SK-N-SH (cell line): ENCODE measurements around the gene SETD5. TPM values are rescaled to one million over a fixed set of nuclear protein-coding genes. Genes with fewer than 3 reads are reported as not detected.

Experiments
- CTCF ChIA-PET: fragments of 300-600, 350-600 bp; formaldehyde crosslinking; extraction: SDS; loops from one replicate; lab custom pipeline; 2021; lab: Yijun Ruan, JAX
- POLR2A ChIA-PET: fragments of 350-600 bp; sonication (Branson Sonifier 250); formaldehyde crosslinking; extraction: SDS; loops from one replicate; lab custom pipeline; 2020; ENCODE audit warnings: antibody characterized with exemption, inconsistent platforms; lab: Yijun Ruan, JAX
- DNase-seq: peaks from one replicate; pipeline ENCODE4 v3.0.0; 2012
- H2AFZ ChIP-seq: fragments of 200-600 bp; sonication (generic); 2 replicates; pipeline ENCODE4 v1.8.1; 2016; ENCODE audit warnings: antibody characterized with exemption, mild to moderate bottlenecking, low read depth
- H3F3A ChIP-seq: fragments of 200-600 bp; sonication (generic); replicated peaks from 2 replicates; pipeline ENCODE3; 2016; ENCODE audit warnings: antibody characterized with exemption, mild to moderate bottlenecking; ENCODE audit not compliant: insufficient read depth
- H3K27ac ChIP-seq, 2 experiments: fragments of 200-500 bp in 1 of 2; fragments of 200-600 bp in 1 of 2; sonication (Bioruptor generic) in 1 of 2; sonication (generic), shearing (Covaris generic) in 1 of 2; 2 replicates each; pipeline versions ENCODE4 v1.5.1 to v1.6.1; 2014 to 2016; ENCODE audit warnings: low read depth in 2 of 2, inconsistent platforms in 1 of 2, low read length in 1 of 2, mild to moderate bottlenecking in 1 of 2, mixed read lengths in 1 of 2
- H3K27me3 ChIP-seq: fragments of 200-600 bp; sonication (generic), shearing (Covaris generic); 2 replicates; pipeline ENCODE4 v1.6.1; 2016; ENCODE audit warnings: mixed run types; ENCODE audit not compliant: insufficient read depth
- H3K36me3 ChIP-seq, 2 experiments: fragments of 200-500 bp in 1 of 2; fragments of 200-600 bp in 1 of 2; sonication (Bioruptor generic) in 1 of 2; sonication (generic) in 1 of 2; replicated peaks in 1 of 2; 2 replicates each; pipeline versions ENCODE3 to v1.5.1; 2014 to 2016; ENCODE audit warnings: low read length in 1 of 2, mild to moderate bottlenecking in 1 of 2; ENCODE audit not compliant: insufficient read depth in 2 of 2, control insufficient read depth in 1 of 2
- H3K4me1 ChIP-seq, 2 experiments: fragments of 200-500 bp in 1 of 2; fragments of 200-600 bp in 1 of 2; sonication (Bioruptor generic) in 1 of 2; sonication (generic), shearing (Covaris generic) in 1 of 2; 2 replicates each; pipeline versions ENCODE4 v1.5.1 to v1.6.1; 2014 to 2016; ENCODE audit warnings: low read depth in 1 of 2, low read length in 1 of 2, mixed run types in 1 of 2; ENCODE audit not compliant: insufficient read depth in 2 of 2, control insufficient read depth in 1 of 2
- H3K4me2 ChIP-seq: fragments of 200-600 bp; sonication (generic), shearing (Covaris generic); 2 replicates; pipeline ENCODE4 v1.6.1; 2017; ENCODE audit warnings: mixed run types
- H3K4me3 ChIP-seq, 2 experiments: fragments of 200-500 bp in 1 of 2; fragments of 200-600 bp in 1 of 2; sonication (Bioruptor generic) in 1 of 2; sonication (generic), shearing (Covaris generic) in 1 of 2; 2 replicates each; pipeline versions ENCODE4 v1.5.1 to v1.8.1; 2014 to 2016; ENCODE audit warnings: low read depth in 2 of 2, inconsistent platforms in 1 of 2, low read length in 1 of 2, mild to moderate bottlenecking in 1 of 2, mixed read lengths in 1 of 2, moderate library complexity in 1 of 2
- H3K79me2 ChIP-seq: fragments of 200-600 bp; sonication (generic); 2 replicates; pipeline ENCODE4 v1.8.1; 2017; ENCODE audit warnings: mild to moderate bottlenecking; ENCODE audit not compliant: insufficient read depth
- H3K9ac ChIP-seq: fragments of 200-600 bp; sonication (generic); 2 replicates; pipeline ENCODE4 v1.6.1; 2017; ENCODE audit warnings: mixed run types
- H3K9me2 ChIP-seq: fragments of 200-600 bp; sonication (generic); 2 replicates; pipeline ENCODE4 v1.6.1; 2017; ENCODE audit warnings: mixed run types
- H3K9me3 ChIP-seq: fragments of 200-600 bp; sonication (generic); 2 replicates; pipeline ENCODE4 v1.6.1; 2017; ENCODE audit warnings: mixed run types, mild to moderate bottlenecking, moderate library complexity
- H4K20me1 ChIP-seq: fragments of 200-600 bp; sonication (generic); 2 replicates; pipeline ENCODE4 v1.6.1; 2017; ENCODE audit warnings: mild to moderate bottlenecking, mixed run types; ENCODE audit not compliant: insufficient read depth
- CHD2 ChIP-seq: fragments of 150-350 bp; IDR thresholded peaks from 2 replicates; pipeline ENCODE4 v1.6.1; 2018; ENCODE audit warnings: low read length; ENCODE audit not compliant: partially characterized antibody
- ELF1 ChIP-seq: IDR thresholded peaks from 2 replicates; pipeline ENCODE4 v1.4.0; 2012
- FOSL2 ChIP-seq: IDR thresholded peaks from 2 replicates; pipeline ENCODE4 v1.4.0; 2012; ENCODE audit warnings: low read depth, mild to moderate bottlenecking, moderate library complexity, borderline replicate concordance
- FOXM1 ChIP-seq: IDR thresholded peaks from 2 replicates; pipeline ENCODE4 v1.4.0; 2012; ENCODE audit warnings: low read depth, mild to moderate bottlenecking
- JUND ChIP-seq: IDR thresholded peaks from 2 replicates; pipeline ENCODE4 v1.4.0; 2012
- MEF2A ChIP-seq: IDR thresholded peaks from 2 replicates; pipeline ENCODE4 v1.4.0; 2012; ENCODE audit warnings: low read depth, borderline replicate concordance
- MXI1 ChIP-seq: IDR thresholded peaks from 2 replicates; pipeline ENCODE4 v1.6.1; 2012; ENCODE audit warnings: mild to moderate bottlenecking, low read depth, low read length, improper control_type of control experiment
- NFIC ChIP-seq: IDR thresholded peaks from 2 replicates; pipeline ENCODE4 v1.4.0; 2012; ENCODE audit warnings: borderline replicate concordance
- NRF1 ChIP-seq: IDR thresholded peaks from 2 replicates; pipeline ENCODE4 v1.6.1; 2012; ENCODE audit warnings: low read depth, mild to moderate bottlenecking, low read length
- POLR2AphosphoS5 ChIP-seq: IDR thresholded peaks from 2 replicates; pipeline ENCODE4 v1.6.1; 2012; ENCODE audit warnings: low read depth, low read length
- RAD21 ChIP-seq: IDR thresholded peaks from 2 replicates; pipeline ENCODE4 v1.6.1; 2012; ENCODE audit warnings: mild to moderate bottlenecking, low read length
- RCOR1 ChIP-seq: fragments of 150-350 bp; IDR thresholded peaks from 2 replicates; pipeline ENCODE4 v1.6.1; 2017; ENCODE audit warnings: antibody characterized with exemption, low read length
- RXRA ChIP-seq: IDR thresholded peaks from 2 replicates; pipeline ENCODE4 v1.4.0; 2012; ENCODE audit warnings: low read depth, mild to moderate bottlenecking, borderline replicate concordance
- SIN3A ChIP-seq: IDR thresholded peaks from 2 replicates; pipeline ENCODE4 v1.6.1; 2012; ENCODE audit warnings: low read depth, mild to moderate bottlenecking, low read length, moderate library complexity, borderline replicate concordance
- SMC3 ChIP-seq: IDR thresholded peaks from 2 replicates; pipeline ENCODE4 v1.6.1; 2012; ENCODE audit warnings: low read depth, low read length, improper control_type of control experiment
- TCF12 ChIP-seq: IDR thresholded peaks from 2 replicates; pipeline ENCODE4 v1.4.0; 2012
- TEAD4 ChIP-seq: IDR thresholded peaks from 2 replicates; pipeline ENCODE4 v1.4.0; 2012; ENCODE audit warnings: mild to moderate bottlenecking, borderline replicate concordance; ENCODE audit not compliant: insufficient read depth
- WGBS: methylation state at CpG from one replicate; pipeline ENCODE4 v1.1.6; 2017; ENCODE audit warnings: low lambda C conversion rate; 5-methylcytosine and 5-hydroxymethylcytosine counted together
- polyA plus RNA-seq, 3 experiments: library from polyadenylated mRNA; depleted of rRNA; stranded (reverse); fragments of >200 nt; gene quantifications; 2 replicates each; pipeline ENCODE4 v1.2.3, GENCODE V29; 2012
- TF ChIP-seq, protein P1 (sequence below): IDR thresholded peaks from 2 replicates; pipeline ENCODE4 v1.4.0; 2012; ENCODE audit warnings: low read depth
- TF ChIP-seq, protein P2 (sequence below): IDR thresholded peaks from 2 replicates; pipeline ENCODE4; 2012
- TF ChIP-seq, protein P3 (sequence below): fragments of 150-350 bp; IDR thresholded peaks from 2 replicates; pipeline ENCODE4 v1.6.1; 2017; ENCODE audit warnings: antibody characterized with exemption, low read length, low read depth, borderline replicate concordance
- TF ChIP-seq, protein P4 (sequence below): IDR thresholded peaks from 2 replicates; pipeline ENCODE4 v1.6.1; 2012; ENCODE audit warnings: mild to moderate bottlenecking, low read depth, low read length, moderate library complexity

SETD5 gene, protein sequence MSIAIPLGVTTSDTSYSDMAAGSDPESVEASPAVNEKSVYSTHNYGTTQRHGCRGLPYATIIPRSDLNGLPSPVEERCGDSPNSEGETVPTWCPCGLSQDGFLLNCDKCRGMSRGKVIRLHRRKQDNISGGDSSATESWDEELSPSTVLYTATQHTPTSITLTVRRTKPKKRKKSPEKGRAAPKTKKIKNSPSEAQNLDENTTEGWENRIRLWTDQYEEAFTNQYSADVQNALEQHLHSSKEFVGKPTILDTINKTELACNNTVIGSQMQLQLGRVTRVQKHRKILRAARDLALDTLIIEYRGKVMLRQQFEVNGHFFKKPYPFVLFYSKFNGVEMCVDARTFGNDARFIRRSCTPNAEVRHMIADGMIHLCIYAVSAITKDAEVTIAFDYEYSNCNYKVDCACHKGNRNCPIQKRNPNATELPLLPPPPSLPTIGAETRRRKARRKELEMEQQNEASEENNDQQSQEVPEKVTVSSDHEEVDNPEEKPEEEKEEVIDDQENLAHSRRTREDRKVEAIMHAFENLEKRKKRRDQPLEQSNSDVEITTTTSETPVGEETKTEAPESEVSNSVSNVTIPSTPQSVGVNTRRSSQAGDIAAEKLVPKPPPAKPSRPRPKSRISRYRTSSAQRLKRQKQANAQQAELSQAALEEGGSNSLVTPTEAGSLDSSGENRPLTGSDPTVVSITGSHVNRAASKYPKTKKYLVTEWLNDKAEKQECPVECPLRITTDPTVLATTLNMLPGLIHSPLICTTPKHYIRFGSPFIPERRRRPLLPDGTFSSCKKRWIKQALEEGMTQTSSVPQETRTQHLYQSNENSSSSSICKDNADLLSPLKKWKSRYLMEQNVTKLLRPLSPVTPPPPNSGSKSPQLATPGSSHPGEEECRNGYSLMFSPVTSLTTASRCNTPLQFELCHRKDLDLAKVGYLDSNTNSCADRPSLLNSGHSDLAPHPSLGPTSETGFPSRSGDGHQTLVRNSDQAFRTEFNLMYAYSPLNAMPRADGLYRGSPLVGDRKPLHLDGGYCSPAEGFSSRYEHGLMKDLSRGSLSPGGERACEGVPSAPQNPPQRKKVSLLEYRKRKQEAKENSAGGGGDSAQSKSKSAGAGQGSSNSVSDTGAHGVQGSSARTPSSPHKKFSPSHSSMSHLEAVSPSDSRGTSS (N-terminal part only)
- 32.3 and 39.5 TPM in 2 replicates for polyA plus RNA-seq (2012; rRNA removed)
- polyA plus RNA-seq (2012; cell fraction: cytosol; rRNA removed), result 29.8 and 30.6 TPM in 2 replicates
- 105 and 136 TPM in 2 replicates for polyA plus RNA-seq (2012; cell fraction: nucleus; rRNA removed)

DNA sequence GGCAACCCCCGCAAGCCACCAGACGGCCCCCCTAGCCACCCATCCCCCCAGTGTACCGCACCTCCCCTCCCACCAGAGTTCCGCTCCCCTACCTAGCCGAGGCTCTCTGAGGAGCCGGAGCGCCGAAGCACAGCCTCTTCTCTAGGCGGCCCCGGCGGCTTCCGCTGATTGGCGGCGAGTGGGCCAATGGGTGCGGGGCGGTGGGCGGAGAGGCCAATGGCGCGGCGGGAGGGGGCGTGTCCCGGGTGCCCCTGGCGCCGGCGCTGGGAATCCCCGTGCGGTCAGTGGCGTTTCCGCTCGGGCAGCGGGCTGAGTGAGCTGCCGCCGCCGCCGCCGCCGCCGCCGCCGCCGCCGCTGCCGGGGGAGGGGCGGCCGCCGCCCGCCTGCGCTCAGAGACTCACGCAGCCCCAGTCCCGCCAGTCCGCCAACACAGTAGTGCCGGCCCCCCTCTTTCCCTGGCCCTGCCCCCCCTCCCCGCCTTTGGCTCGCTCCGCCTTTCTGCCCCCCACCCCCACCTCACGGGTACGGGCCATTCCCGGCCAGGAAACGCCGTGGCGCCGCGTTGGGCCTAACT is at the start of gene SETD5:
Gene SETD5, plus strand, starts transcription at position 284 of the 574 bp plus-strand sequence. CDS start 31,324 bp downstream, outside the sequence.
- peak within 1 kb of the TSS; percentile 99 for H3K27ac ChIP-seq
- peak within 1 kb of the TSS; percentile 94 for H3K4me2 ChIP-seq
- H3K4me1 ChIP-seq, result peaks cover 30 to 40% of the 10 kb centered on the region in 2 experiments; a peak in 3 of 4 replicates
- no peaks in the 10 kb centered on the region for H3K27me3 ChIP-seq
- ChIA-PET POLR2A (interaction anchor here (0.6 to 3.5 kb wide), 13 partner anchors 8 to 614 kb away, joined by 3 to 39 read pairs (median 3); partner anchors contain the start of gene THUMPD3), CTCF (interaction anchor here (2.3 kb wide), 1 partner anchor 44 kb away, joined by 8 read pairs; no protein-coding TSS in a partner anchor)
- H3K9me2 ChIP-seq, result no peaks in the 10 kb centered on the region
- peaks cover 87% of the 10 kb centered on the region for H3K79me2 ChIP-seq
- peak within 1 kb of the TSS; percentile 100 for H3K9ac ChIP-seq
- no peak within 1 kb of the TSS for H2AFZ ChIP-seq
- peaks cover 76% of the 10 kb centered on the region for H4K20me1 ChIP-seq
- WGBS, result 10% methylated on average over 2 of the region's 63 CpGs
- H3F3A ChIP-seq, result peaks cover 53% of the 10 kb centered on the region
- H3K9me3 ChIP-seq, result no peaks in the 10 kb centered on the region
- peak within 1 kb of the TSS; percentile 98 for H3K4me3 ChIP-seq
- peaks cover 30 to 31% of the 10 kb centered on the region in 2 experiments for H3K36me3 ChIP-seq
- DNase-seq, result peak; percentile 95
- peak; percentile 48; the same call in 1 of the 2 replicates for TF ChIP-seq ELF1
- TF ChIP-seq POLR2AphosphoS5, result peak; percentile 96
- TF ChIP-seq SMC3, result no peak
- TF ChIP-seq TCF12, result no peak
- TF ChIP-seq SIN3A, result 0 out of 2 replicates have a peak, but pooled peaks have one; percentile 15
- no peak for TF ChIP-seq TEAD4
- TF ChIP-seq RXRA, result no peak
- no peak for TF ChIP-seq MEF2A
- no peak for TF ChIP-seq RAD21
- no peak for TF ChIP-seq NFIC
- TF ChIP-seq CHD2, result no peak
- TF ChIP-seq, protein P1, sequence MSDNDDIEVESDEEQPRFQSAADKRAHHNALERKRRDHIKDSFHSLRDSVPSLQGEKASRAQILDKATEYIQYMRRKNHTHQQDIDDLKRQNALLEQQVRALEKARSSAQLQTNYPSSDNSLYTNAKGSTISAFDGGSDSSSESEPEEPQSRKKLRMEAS, result no peak
- TF ChIP-seq JUND, result no peak
- no peak; the same call in 1 of the 2 replicates for TF ChIP-seq FOSL2
- no peak for TF ChIP-seq RCOR1
- TF ChIP-seq, protein P2, sequence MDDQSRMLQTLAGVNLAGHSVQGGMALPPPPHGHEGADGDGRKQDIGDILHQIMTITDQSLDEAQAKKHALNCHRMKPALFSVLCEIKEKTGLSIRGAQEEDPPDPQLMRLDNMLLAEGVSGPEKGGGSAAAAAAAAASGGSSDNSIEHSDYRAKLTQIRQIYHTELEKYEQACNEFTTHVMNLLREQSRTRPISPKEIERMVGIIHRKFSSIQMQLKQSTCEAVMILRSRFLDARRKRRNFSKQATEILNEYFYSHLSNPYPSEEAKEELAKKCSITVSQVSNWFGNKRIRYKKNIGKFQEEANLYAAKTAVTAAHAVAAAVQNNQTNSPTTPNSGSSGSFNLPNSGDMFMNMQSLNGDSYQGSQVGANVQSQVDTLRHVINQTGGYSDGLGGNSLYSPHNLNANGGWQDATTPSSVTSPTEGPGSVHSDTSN, result peak; percentile 88
- no peak for TF ChIP-seq FOXM1
- TF ChIP-seq, protein P3, sequence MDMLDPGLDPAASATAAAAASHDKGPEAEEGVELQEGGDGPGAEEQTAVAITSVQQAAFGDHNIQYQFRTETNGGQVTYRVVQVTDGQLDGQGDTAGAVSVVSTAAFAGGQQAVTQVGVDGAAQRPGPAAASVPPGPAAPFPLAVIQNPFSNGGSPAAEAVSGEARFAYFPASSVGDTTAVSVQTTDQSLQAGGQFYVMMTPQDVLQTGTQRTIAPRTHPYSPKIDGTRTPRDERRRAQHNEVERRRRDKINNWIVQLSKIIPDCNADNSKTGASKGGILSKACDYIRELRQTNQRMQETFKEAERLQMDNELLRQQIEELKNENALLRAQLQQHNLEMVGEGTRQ, result no peak
- no peak for TF ChIP-seq MXI1
- 0 out of 2 replicates have a peak, but pooled peaks have one; percentile 21 for TF ChIP-seq NRF1
- TF ChIP-seq, protein P4, sequence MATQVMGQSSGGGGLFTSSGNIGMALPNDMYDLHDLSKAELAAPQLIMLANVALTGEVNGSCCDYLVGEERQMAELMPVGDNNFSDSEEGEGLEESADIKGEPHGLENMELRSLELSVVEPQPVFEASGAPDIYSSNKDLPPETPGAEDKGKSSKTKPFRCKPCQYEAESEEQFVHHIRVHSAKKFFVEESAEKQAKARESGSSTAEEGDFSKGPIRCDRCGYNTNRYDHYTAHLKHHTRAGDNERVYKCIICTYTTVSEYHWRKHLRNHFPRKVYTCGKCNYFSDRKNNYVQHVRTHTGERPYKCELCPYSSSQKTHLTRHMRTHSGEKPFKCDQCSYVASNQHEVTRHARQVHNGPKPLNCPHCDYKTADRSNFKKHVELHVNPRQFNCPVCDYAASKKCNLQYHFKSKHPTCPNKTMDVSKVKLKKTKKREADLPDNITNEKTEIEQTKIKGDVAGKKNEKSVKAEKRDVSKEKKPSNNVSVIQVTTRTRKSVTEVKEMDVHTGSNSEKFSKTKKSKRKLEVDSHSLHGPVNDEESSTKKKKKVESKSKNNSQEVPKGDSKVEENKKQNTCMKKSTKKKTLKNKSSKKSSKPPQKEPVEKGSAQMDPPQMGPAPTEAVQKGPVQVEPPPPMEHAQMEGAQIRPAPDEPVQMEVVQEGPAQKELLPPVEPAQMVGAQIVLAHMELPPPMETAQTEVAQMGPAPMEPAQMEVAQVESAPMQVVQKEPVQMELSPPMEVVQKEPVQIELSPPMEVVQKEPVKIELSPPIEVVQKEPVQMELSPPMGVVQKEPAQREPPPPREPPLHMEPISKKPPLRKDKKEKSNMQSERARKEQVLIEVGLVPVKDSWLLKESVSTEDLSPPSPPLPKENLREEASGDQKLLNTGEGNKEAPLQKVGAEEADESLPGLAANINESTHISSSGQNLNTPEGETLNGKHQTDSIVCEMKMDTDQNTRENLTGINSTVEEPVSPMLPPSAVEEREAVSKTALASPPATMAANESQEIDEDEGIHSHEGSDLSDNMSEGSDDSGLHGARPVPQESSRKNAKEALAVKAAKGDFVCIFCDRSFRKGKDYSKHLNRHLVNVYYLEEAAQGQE, result peak; percentile 65; the same call in 1 of the 2 replicates
